HG03442 (cell line): ENCODE data around the gene THEM5.

ENCODE experiments used
- ATAC-seq: cut with Tn5 transposase; IDR thresholded peaks from one replicate; pipeline ENCODE4 v1.9.1; 2021; ENCODE audit warnings: mild to moderate bottlenecking, moderate library complexity; ENCODE audit not compliant: unreplicated experiment

THEM5 gene

GRCh38 chr1:151823175-151823574 is 30.3 kb downstream of the THEM5 start:
- no peak for ATAC-seq

- ATAC-seq = no peak
Observed at GRCh38 chr1:151822404-151822803, 31.1 kb downstream of the THEM5 start.

GRCh38 chr1:151820940-151821339 is 32.6 kb downstream of the THEM5 start:
- ATAC-seq = no peak

- ATAC-seq = no peak
Observed at GRCh38 chr1:151819976-151820623, 33.4 kb downstream of the THEM5 start.

- no peak for ATAC-seq
Observed at GRCh38 chr1:151819227-151819835, 34.2 kb downstream of the THEM5 start.

GRCh38 chr1:151817353-151817730 is 36.2 kb downstream of the THEM5 start:
- no peak for ATAC-seq

GRCh38 chr1:151816548-151817352 is 36.8 kb downstream of the THEM5 start:
- ATAC-seq = no peak

- no peak for ATAC-seq
Observed at GRCh38 chr1:151815716-151816327, 37.7 kb downstream of the THEM5 start.

GRCh38 chr1:151814971-151815545 is 38.5 kb downstream of the THEM5 start:
- ATAC-seq = no peak

- no peak for ATAC-seq
Observed at GRCh38 chr1:151814426-151814825, 39.1 kb downstream of the THEM5 start.

GRCh38 chr1:151813271-151813977 is 40.1 kb downstream of the THEM5 start:
- ATAC-seq = no peak

GRCh38 chr1:151811181-151811580 is 42.3 kb downstream of the THEM5 start:
- no peak for ATAC-seq

GRCh38 chr1:151809985-151810556 is 43.4 kb downstream of the THEM5 start:
- ATAC-seq = no peak

- ATAC-seq = no peak
Observed at GRCh38 chr1:151809290-151809984, 44.1 kb downstream of the THEM5 start.

GRCh38 chr1:151807766-151808165 is 45.7 kb downstream of the THEM5 start:
- ATAC-seq = no peak

GRCh38 chr1:151807131-151807530 is 46.4 kb downstream of the THEM5 start:
- no peak for ATAC-seq

- no peak for ATAC-seq
Observed at GRCh38 chr1:151806170-151806569, 47.3 kb downstream of the THEM5 start.

- no peak for ATAC-seq
Observed at GRCh38 chr1:151805066-151805820, 48.3 kb downstream of the THEM5 start, which contains the start of gene LINGO4. Gene LINGO4 (minus strand): TSS chr1:151805419. CDS start chr1:151802704, 2,715 bp downstream.

GRCh38 chr1:151803915-151804314 is 49.6 kb downstream of the THEM5 start:
- no peak for ATAC-seq
